Endothelial cell of umbilical vein (primary cell): Measurements from ENCODE around the gene SLC35E4. TPM values are rescaled to one million over a fixed set of nuclear protein-coding genes. Genes with fewer than 3 reads are reported as not detected.
"Not testable (repeated sequence)": the region's sequence is repeated elsewhere in the genome, so short reads cannot be mapped to it uniquely, and the experiment has no call there.

Source experiments
- BruUV-seq: library from RNA; stranded (reverse); fragments of 400-500 nt; replicated peaks from 2 replicates; lab custom pipeline; 2021; lab: Mats Ljungman, UMichigan
- CTCF ChIA-PET: fragments of 300-600, 350-600 bp; sonication (Branson Sonifier 250); formaldehyde crosslinking; loops from one replicate; lab custom pipeline; 2021; ENCODE audit warnings: antibody characterized with exemption, inconsistent platforms; lab: Charles Lee
- POLR2A ChIA-PET: fragments of 300-600, 350-600 bp; sonication (Branson Sonifier 250); formaldehyde crosslinking; loops from one replicate; lab custom pipeline; 2021; ENCODE audit warnings: antibody characterized with exemption, inconsistent platforms; lab: Charles Lee
- DNase-seq: peaks from one replicate; pipeline ENCODE4 v3.0.0-alpha.2; 2011; ENCODE audit warnings: low read depth, low spot score
- FAIRE-seq: peaks from 2 replicates; lab custom pipeline; 2011; peaks lifted over from hg19 to GRCh38; lab: Jason Lieb, UNC
- H2AFZ ChIP-seq: 2 replicates; pipeline ENCODE4 v1.6.0; 2012; ENCODE audit warnings: low read depth, low read length, control low read depth, inconsistent platforms
- H3K27ac ChIP-seq: 2 replicates; pipeline ENCODE4 v1.5.1; 2011; ENCODE audit warnings: low read depth, mild to moderate bottlenecking, control low read depth, low read length, moderate library complexity; ENCODE audit not compliant: insufficient read depth
- H3K27me3 ChIP-seq, 2 experiments: 2 replicates each; pipeline versions ENCODE4 v1.6.0 to v1.6.1; 2011; ENCODE audit warnings: low read length in 2 of 2, mixed read lengths in 1 of 2; ENCODE audit not compliant: control insufficient read depth in 2 of 2, insufficient read depth in 2 of 2
- H3K36me3 ChIP-seq, 2 experiments: 2 replicates in 1 of 2; 3 replicates in 1 of 2; pipeline ENCODE4 v1.5.1; 2011; ENCODE audit warnings: low read length in 2 of 2, mild to moderate bottlenecking in 1 of 2, moderate library complexity in 1 of 2; ENCODE audit not compliant: control insufficient read depth in 2 of 2, insufficient read depth in 2 of 2; ENCODE audit errors: extremely low read depth in 1 of 2
- H3K4me1 ChIP-seq: 3 replicates; pipeline ENCODE4 v1.5.1; 2011; ENCODE audit warnings: mild to moderate bottlenecking, low read length; ENCODE audit not compliant: control insufficient read depth, insufficient read depth; ENCODE audit errors: extremely low read depth
- H3K4me2 ChIP-seq: 2 replicates; pipeline ENCODE4 v1.6.1; 2011; ENCODE audit warnings: low read length, control low read depth, mixed read lengths; ENCODE audit not compliant: insufficient read depth
- H3K4me3 ChIP-seq, 3 experiments: fragments of 200-600 bp in 1 of 3; sonication (generic), shearing (Covaris generic) in 1 of 3; replicated peaks in 1 of 3; 2 replicates each; pipeline ENCODE4 v1.5.1; 2011 to 2016; ENCODE audit warnings: control low read depth in 3 of 3, low read length in 3 of 3, mild to moderate bottlenecking in 2 of 3, inconsistent platforms in 1 of 3, low read depth in 1 of 3, moderate library complexity in 1 of 3; ENCODE audit not compliant: insufficient read depth in 1 of 3
- H3K79me2 ChIP-seq: 2 replicates; pipeline ENCODE4 v1.6.0; 2012; ENCODE audit warnings: low read length, inconsistent platforms; ENCODE audit not compliant: control insufficient read depth, insufficient read depth
- H3K9ac ChIP-seq: replicated peaks from 2 replicates; pipeline ENCODE3; 2011; ENCODE audit warnings: low read length, control low read depth; ENCODE audit not compliant: insufficient read depth; ENCODE audit errors: extremely low read depth
- H3K9me1 ChIP-seq: replicated peaks from 3 replicates; pipeline ENCODE4 v1.6.0; 2011; ENCODE audit warnings: mild to moderate bottlenecking, low read length; ENCODE audit not compliant: control insufficient read depth, insufficient read depth; ENCODE audit errors: extremely low read depth
- H3K9me3 ChIP-seq: replicated peaks from 2 replicates; pipeline ENCODE4 v1.5.1; 2012; ENCODE audit warnings: low read length, inconsistent platforms; ENCODE audit not compliant: control insufficient read depth, insufficient read depth
- H4K20me1 ChIP-seq: replicated peaks from 2 replicates; pipeline ENCODE3; 2011; ENCODE audit warnings: mild to moderate bottlenecking, low read length; ENCODE audit not compliant: control insufficient read depth, insufficient read depth; ENCODE audit errors: extremely low read depth
- dilution Hi-C: fragments of 300-500 bp; cut with MboI; formaldehyde crosslinking; loops from one replicate; pipeline ENCODE4 v1.15.0; 2019; ENCODE audit warnings: low sequenced_read_pairs; ENCODE audit not compliant: extremely low pct_ligation_motif_present
- intact Hi-C: fragments of 100-400 bp; cut with micrococcal nuclease; formaldehyde crosslinking; loops from one replicate; pipeline ENCODE4 v1.10.0; 2022
- polyA plus RNA-seq, 4 experiments: library from polyadenylated mRNA; depleted of rRNA in 3 of 4; stranded (reverse) in 3 of 4; unstranded in 1 of 4; fragments of >200 nt; gene quantifications; 2 replicates each; pipeline versions ENCODE4 v1.2.1 to v1.2.3, GENCODE V29; 2011 to 2012; ENCODE audit warnings: missing spikeins in 1 of 4
- total RNA-seq: library from RNA; stranded (reverse); gene quantifications from 2 replicates; pipeline ENCODE4 v1.2.3, GENCODE V29; 2021

The SLC35E4 gene
- total and polyA plus RNA-seq, 2 donors (not counting 3 experiments of a cell fraction or from before 2014, with no cell fraction given), result 10.7 to 15.3 TPM

GRCh38 chr22:30676565-30676964, 41.0 kb downstream of the SLC35E4 start:
- H3K27ac ChIP-seq, H3K36me3 ChIP-seq, H4K20me1 ChIP-seq, DNase-seq, H3K9me3 ChIP-seq, intact Hi-C loops, BruUV-seq, H3K4me3 ChIP-seq, H3K9me1 ChIP-seq, H3K27me3 ChIP-seq, POLR2A ChIA-PET, H3K79me2 ChIP-seq, dilution Hi-C loops, H3K4me1 ChIP-seq, CTCF ChIA-PET, H2AFZ ChIP-seq, H3K4me2 ChIP-seq, H3K9ac ChIP-seq, FAIRE-seq: not testable (repeated sequence)

GRCh38 chr22:30679895-30680690, 44.5 kb downstream of the SLC35E4 start:
- H2AFZ ChIP-seq, H3K4me3 ChIP-seq, intact Hi-C loops, H3K9me3 ChIP-seq, dilution Hi-C loops, DNase-seq, H3K79me2 ChIP-seq, H3K36me3 ChIP-seq, FAIRE-seq, H3K9ac ChIP-seq, H3K4me2 ChIP-seq, BruUV-seq, H3K4me1 ChIP-seq, H3K27me3 ChIP-seq, H4K20me1 ChIP-seq, H3K9me1 ChIP-seq, H3K27ac ChIP-seq: not testable (repeated sequence)
- CTCF ChIA-PET, result interaction anchor here (1.0 to 2.3 kb wide), 3 partner anchors 13 to 75 kb away, joined by 4 to 19 read pairs (median 8); partner anchors contain the start of gene SLC35E4
- POLR2A ChIA-PET, result interaction anchor here (0.7 kb wide), 1 partner anchor 539 kb away, joined by 3 read pairs; no protein-coding TSS in a partner anchor
